AG09309 (cell line): Measurements from ENCODE around the gene ZBTB49.
A peak's percentile ranks its signal among the peaks of the same experiment; 100 is the strongest.

Experiments used
- DNase-seq: peaks from one replicate; pipeline ENCODE4 v3.0.0-alpha.2; 2010; ENCODE audit warnings: low read depth
- H3K4me3 ChIP-seq: 2 replicates; pipeline ENCODE4 v1.5.1; 2011; ENCODE audit warnings: mild to moderate bottlenecking, low read depth, low read length, moderate library complexity; ENCODE audit not compliant: control insufficient read depth
- TF ChIP-seq, protein P1 (sequence below): IDR thresholded peaks from 2 replicates; pipeline ENCODE4 v1.5.1; 2011; ENCODE audit warnings: mild to moderate bottlenecking, low read depth, low read length, inconsistent platforms; ENCODE audit not compliant: insufficient read depth, control insufficient read depth; ENCODE audit errors: missing control alignments

Gene ZBTB49

DNA sequence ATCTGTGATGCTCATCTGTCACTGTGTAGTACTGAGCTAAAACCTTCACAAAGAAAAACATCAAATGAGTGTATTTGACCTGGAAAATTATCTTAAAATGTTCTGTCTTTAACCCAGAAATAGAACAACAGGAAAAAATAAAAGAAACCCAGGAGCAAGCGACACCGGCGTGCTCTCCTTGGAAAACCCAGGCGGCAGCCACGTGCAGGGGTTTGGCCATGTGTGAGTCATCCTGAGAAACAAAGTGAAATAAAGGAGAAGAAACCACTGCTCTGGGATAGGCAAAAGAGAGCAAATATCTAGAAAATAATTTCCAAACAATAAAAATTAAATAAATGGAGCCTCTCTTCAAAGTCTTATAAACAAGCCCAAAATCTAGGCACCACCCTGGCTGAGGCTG, 22.1 kb upstream of the ZBTB49 start:
- TF ChIP-seq, protein P1, sequence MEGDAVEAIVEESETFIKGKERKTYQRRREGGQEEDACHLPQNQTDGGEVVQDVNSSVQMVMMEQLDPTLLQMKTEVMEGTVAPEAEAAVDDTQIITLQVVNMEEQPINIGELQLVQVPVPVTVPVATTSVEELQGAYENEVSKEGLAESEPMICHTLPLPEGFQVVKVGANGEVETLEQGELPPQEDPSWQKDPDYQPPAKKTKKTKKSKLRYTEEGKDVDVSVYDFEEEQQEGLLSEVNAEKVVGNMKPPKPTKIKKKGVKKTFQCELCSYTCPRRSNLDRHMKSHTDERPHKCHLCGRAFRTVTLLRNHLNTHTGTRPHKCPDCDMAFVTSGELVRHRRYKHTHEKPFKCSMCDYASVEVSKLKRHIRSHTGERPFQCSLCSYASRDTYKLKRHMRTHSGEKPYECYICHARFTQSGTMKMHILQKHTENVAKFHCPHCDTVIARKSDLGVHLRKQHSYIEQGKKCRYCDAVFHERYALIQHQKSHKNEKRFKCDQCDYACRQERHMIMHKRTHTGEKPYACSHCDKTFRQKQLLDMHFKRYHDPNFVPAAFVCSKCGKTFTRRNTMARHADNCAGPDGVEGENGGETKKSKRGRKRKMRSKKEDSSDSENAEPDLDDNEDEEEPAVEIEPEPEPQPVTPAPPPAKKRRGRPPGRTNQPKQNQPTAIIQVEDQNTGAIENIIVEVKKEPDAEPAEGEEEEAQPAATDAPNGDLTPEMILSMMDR = no peak
- no peak for DNase-seq
- H3K4me3 ChIP-seq = no peak overlapping the region

DNA sequence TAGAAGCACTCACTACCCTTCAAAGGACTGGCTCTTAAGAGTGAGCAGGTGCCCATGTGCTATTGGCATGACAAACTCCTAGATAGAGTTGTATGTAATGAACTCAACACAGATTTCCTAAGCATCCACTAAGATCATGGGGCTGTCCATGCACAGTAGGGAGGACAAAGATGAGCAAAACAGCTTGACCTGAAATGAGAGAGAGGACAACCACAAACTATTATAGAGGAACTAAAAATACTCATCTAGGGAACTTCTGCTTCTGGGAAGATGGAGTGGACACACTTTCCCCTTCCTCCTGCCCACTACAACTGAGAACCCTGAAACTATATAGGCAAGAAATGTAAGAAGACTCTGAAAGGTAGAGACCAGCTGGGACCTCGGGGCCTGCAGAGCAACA, 21.3 kb upstream of the ZBTB49 start:
- TF ChIP-seq, protein P1 = no peak
- no peak overlapping the region for H3K4me3 ChIP-seq
- no peak for DNase-seq

GRCh38 chr4:4269331-4269731, 20.7 kb upstream of the ZBTB49 start:
- TF ChIP-seq, protein P1 = no peak
- no peak for DNase-seq

DNA sequence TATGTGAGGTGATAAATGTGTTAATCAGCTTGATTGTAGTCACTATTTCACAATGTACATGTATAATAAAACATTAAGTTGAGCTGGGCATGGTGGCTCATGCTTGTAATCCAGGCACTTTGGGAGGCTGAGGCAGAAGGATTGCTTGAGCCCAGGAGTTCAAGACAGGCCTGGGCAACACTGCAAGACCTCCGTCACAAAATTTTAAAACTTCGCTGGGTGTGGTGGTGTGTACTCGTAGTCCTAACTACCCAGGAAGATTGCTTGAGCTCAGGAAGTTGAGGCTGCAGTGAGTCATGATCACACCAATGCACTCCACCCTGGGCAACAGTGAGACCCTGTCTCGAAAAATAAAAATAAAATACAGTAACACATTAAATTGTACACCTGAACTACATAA, 20.2 kb upstream of the ZBTB49 start:
- TF ChIP-seq, protein P1 = no peak
- DNase-seq = no peak
- H3K4me3 ChIP-seq = no peak overlapping the region

More at GRCh38 chr4:4269331-4269731, 20.7 kb upstream of the ZBTB49 start:
- H3K4me3 ChIP-seq = no peak overlapping the region

DNA sequence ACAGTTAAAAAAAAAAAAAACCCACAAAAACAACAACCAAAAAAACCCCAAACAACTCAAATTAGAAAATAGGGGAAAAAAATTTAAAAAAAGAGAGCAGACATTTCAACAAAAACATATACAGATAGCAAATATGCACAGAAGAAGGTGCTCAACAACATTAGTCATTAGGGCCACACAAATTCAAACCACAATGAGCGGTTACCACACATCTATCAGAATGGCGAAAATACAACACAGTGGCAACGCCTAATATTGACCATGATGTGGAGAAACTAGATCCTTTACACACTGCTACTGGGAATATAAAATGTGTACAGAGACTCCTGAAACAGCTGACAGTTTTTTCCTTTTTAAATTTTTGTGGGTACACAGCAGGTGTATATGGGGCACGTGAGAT, 19.5 kb upstream of the ZBTB49 start:
- TF ChIP-seq, protein P1 = no peak
- H3K4me3 ChIP-seq = no peak overlapping the region
- no peak for DNase-seq

GRCh38 chr4:4271912-4272311, 18.1 kb upstream of the ZBTB49 start:
- TF ChIP-seq, protein P1 = peak; percentile 16

DNA sequence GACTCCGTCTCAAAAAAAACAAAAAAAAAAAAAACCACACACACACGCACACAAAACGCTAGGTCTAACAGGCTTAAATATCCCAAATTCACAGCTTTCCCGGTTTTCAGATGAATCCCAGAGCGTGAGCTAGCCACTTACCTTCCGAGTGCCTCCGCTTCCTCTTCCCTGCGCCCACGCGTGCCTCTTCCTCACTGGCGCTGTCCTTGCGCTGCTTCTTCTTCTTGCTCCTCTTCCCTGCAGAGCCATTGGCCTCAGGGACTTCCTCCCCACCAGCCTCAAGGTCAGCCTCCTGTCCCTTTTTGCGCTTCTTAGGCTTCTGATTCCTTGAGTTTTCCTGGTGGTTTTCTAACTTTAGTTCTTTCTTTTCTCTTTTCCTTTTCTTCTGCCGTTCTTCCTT, 15.8 kb upstream of the ZBTB49 start:
- TF ChIP-seq, protein P1 = no peak
- DNase-seq = no peak
- H3K4me3 ChIP-seq = no peak overlapping the region

More at GRCh38 chr4:4271912-4272311, 18.1 kb upstream of the ZBTB49 start:
- DNase-seq = no peak
- no peak overlapping the region for H3K4me3 ChIP-seq
